ENCODE data around the gene DLX2. TPM values are rescaled to one million over a fixed set of nuclear protein-coding genes. Genes with fewer than 3 reads are reported as not detected.

DLX2 gene
- total and polyA plus RNA-seq, 2 of the 13 experiments (the other 11 are each of a cell fraction or from before 2014, with no cell fraction given), result 0.07 to 0.15 TPM

GRCh38 chr2:172101821-172102390, 794 bp downstream of the DLX2 start (continued):
- TF ChIP-seq ZNF383 (CRISPR knock-in tag; IDR thresholded peaks at IDR 0.05; ENCODE audit: borderline replicate concordance), result 0 out of 2 replicates have a peak, but pooled peaks have one; percentile 18
- TF ChIP-seq MTA1 (CRISPR knock-in tag; IDR thresholded peaks at IDR 0.05; ENCODE audit: borderline replicate concordance), result 0 out of 2 replicates have a peak, but pooled peaks have one; percentile 15
- TF ChIP-seq ZNF234 (CRISPR knock-in tag; conservative IDR thresholded peaks at IDR 0.05), result no peak
- TF ChIP-seq CSRNP1 (CRISPR knock-in tag; IDR thresholded peaks at IDR 0.05), result peak; percentile 48; the same call in 1 of the 2 replicates
- TF ChIP-seq E2F5 (CRISPR knock-in tag; conservative IDR thresholded peaks at IDR 0.05), result 0 out of 2 replicates have a peak, but pooled peaks have one; percentile 23
- peak; percentile 33; the same call in 1 of the 2 replicates for TF ChIP-seq SALL1 (CRISPR knock-in tag; IDR thresholded peaks at IDR 0.05)
- peak; percentile 46; the same call in 1 of the 2 replicates for TF ChIP-seq ZNF441 (CRISPR knock-in tag; IDR thresholded peaks at IDR 0.05; ENCODE audit: borderline replicate concordance)
- TF ChIP-seq ZBTB7B (CRISPR knock-in tag; IDR thresholded peaks at IDR 0.05), result peak; percentile 63
- TF ChIP-seq ZNF136 (CRISPR knock-in tag; IDR thresholded peaks at IDR 0.05; ENCODE audit: low read depth), result 0 out of 2 replicates have a peak, but pooled peaks have one; percentile 48
- no peak for TF ChIP-seq THAP7 (CRISPR knock-in tag; IDR thresholded peaks at IDR 0.05)
- no peak for TF ChIP-seq ZNF407 (CRISPR knock-in tag; IDR thresholded peaks at IDR 0.05; ENCODE audit: not compliant biosample characterization)
- TF ChIP-seq MYPOP (CRISPR knock-in tag; IDR thresholded peaks at IDR 0.05), result 0 out of 2 replicates have a peak, but pooled peaks have one; percentile 26
- no peak for TF ChIP-seq ISL2 (CRISPR knock-in tag; IDR thresholded peaks at IDR 0.05)
- no peak for TF ChIP-seq AGO2 (optimal IDR thresholded peaks at IDR 0.05; ENCODE audit: low read depth, low read length)
